NT2/D1 (cell line): ENCODE data around the gene TSSK2.

Experiments used
- DNase-seq: peaks from one replicate; pipeline ENCODE4 v3.0.0-alpha.2; 2011; ENCODE audit warnings: low read depth, low spot score
- H3K27me3 ChIP-seq: 2 replicates; pipeline ENCODE4 v1.6.0; 2011; ENCODE audit warnings: mild to moderate bottlenecking; ENCODE audit not compliant: insufficient read length, insufficient read depth
- H3K36me3 ChIP-seq: 2 replicates; pipeline ENCODE4 v1.6.1; 2011; ENCODE audit warnings: mild to moderate bottlenecking, low read length, mixed read lengths; ENCODE audit not compliant: insufficient read depth, insufficient read length
- H3K4me1 ChIP-seq: 2 replicates; pipeline ENCODE4 v1.5.1; 2011; ENCODE audit not compliant: insufficient read depth, insufficient read length
- H3K4me3 ChIP-seq: 2 replicates; pipeline ENCODE4 v1.5.1; 2011; ENCODE audit warnings: low read depth; ENCODE audit not compliant: insufficient read length
- H3K9ac ChIP-seq: 2 replicates; pipeline ENCODE4 v1.6.0; 2011; ENCODE audit warnings: low read depth; ENCODE audit not compliant: insufficient read length
- H3K9me3 ChIP-seq: 2 replicates; pipeline ENCODE4 v1.5.1; 2011; ENCODE audit warnings: mild to moderate bottlenecking, low read length; ENCODE audit not compliant: insufficient read depth
- SUZ12 ChIP-seq: IDR thresholded peaks from 2 replicates; pipeline ENCODE4 v1.6.1; 2011; ENCODE audit not compliant: insufficient read length, insufficient read depth; ENCODE audit errors: extremely low read depth
- YY1 ChIP-seq: IDR thresholded peaks from 2 replicates; pipeline ENCODE4 v1.6.1; 2011; ENCODE audit not compliant: insufficient read length, insufficient read depth
- ZNF274 ChIP-seq: IDR thresholded peaks from 2 replicates; pipeline ENCODE4 v1.6.1; 2011; ENCODE audit warnings: mild to moderate bottlenecking, low read depth, low read length

Gene TSSK2

DNA sequence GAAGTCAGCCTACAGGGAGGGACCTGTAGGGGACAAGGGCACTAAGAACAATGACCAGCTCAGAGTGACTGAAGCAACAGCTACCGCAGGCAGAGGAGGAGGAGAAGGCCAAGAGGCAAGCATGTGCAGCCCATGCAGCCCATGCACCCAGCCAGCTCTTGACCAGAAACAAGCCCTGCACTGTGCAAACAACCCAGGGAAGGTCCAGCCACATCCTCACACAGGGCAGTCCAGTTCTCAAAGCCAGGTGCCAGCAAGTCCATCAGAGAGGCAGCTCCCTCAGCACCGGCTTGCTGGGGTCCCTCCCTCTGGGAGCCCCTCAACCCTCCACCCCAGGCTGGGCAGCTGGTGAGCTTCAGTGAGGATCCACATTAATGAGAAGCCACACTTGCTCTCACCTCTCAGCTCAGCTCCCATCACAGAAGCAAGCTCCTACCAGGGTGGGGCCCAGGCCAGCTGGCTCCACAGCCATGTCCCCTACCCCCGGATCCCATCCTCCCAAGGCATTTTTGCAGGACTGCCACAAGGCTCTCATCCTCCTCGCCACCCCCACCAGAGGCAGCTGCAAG is 16.0 kb upstream of the TSSK2 start:
- TF ChIP-seq SUZ12 (no peak), YY1 (no peak)
- no peak for DNase-seq
- H3K27me3 ChIP-seq: no peaks in the 10 kb centered on the region
- peaks cover 63% of the 10 kb centered on the region for H3K36me3 ChIP-seq
- H3K4me3 ChIP-seq: no peak overlapping the region
- no peak overlapping the region for H3K9ac ChIP-seq
- H3K9me3 ChIP-seq: no peaks in the 10 kb centered on the region
- peaks cover 4% of the 10 kb centered on the region for H3K4me1 ChIP-seq

DNA sequence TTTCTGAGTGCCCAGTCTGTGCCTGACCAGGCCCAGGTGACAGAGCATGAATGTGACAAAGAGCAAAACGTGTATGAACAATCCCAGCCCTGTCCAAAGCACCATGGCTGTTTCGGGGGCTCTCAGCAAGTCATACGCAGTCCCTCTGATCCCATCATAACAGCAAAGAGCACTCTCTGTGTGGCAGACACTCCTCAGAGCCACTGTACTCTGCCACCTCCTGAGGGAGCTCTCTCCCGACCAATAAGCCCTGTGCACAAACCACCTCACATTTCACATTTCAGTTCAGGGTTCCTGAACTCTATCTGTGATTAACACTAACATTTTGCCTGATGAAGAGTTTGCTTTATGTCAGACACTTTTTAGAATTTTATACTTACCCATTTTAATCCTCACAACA is 15.5 kb upstream of the TSSK2 start:
- TF ChIP-seq ZNF274: no peak
- no peak for TF ChIP-seq YY1
- TF ChIP-seq SUZ12: no peak
- H3K4me1 ChIP-seq: peaks cover 9% of the 10 kb centered on the region
- no peak overlapping the region for H3K4me3 ChIP-seq
- H3K27me3 ChIP-seq: no peaks in the 10 kb centered on the region
- no peak for DNase-seq
- no peak overlapping the region for H3K9ac ChIP-seq
- H3K36me3 ChIP-seq: peaks cover 68% of the 10 kb centered on the region
- H3K9me3 ChIP-seq: no peaks in the 10 kb centered on the region

DNA sequence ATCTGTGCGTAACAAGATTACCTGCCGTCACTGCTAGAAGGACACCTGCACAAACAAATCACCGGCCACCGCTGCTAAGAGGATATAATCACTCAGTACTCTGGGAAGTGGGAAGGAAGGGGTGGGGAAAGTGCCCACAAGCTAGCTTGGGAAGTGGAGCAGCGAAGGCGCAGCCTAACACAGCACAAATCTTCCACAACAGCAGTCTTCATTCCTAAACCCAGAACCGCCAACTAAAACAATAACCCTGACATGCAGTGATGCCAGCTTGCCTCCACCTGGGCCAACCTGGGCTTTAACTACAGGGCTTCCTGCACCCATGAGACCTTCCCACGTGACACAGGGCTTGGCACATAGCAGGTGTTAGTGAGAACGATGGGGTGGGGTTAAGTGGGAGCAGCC is 14.0 kb upstream of the TSSK2 start:
- TF ChIP-seq SUZ12 (no peak), ZNF274 (no peak), YY1 (no peak)
- peaks cover 10% of the 10 kb centered on the region for H3K4me1 ChIP-seq

DNA sequence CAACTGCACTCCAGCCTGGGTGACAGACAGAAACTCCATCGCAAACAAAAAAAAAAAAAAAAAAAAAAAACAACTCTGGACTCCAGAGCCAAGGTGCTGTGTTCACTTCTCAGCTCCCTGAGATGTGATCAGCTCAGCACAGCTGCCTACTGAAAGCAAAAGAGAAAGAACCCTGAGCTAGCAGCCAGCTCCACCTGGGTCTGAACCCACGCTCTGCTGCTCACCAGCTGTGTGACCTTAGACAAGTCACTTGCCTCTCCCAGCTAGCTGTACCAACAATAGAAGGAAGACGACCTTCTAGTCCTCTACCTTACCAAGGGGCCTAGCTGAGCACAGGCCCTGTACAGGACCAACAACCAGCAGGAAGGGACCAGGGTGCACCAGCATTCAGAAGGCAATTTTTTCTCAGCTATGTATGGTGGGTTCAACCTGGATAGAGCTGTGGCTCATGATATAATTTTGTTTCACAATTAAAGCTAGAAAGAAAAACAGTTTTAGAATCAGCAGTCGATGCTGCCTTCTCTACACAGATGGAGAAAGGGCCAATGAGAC is 12.7 kb upstream of the TSSK2 start:
- TF ChIP-seq ZNF274 (no peak), YY1 (no peak), SUZ12 (no peak)
- Histone ChIP-seq H3K27me3 (no peaks in the 10 kb centered on the region), H3K9me3 (no peaks in the 10 kb centered on the region), H3K9ac (no peak overlapping the region), H3K4me1 (peaks cover 10% of the 10 kb centered on the region), H3K4me3 (no peak overlapping the region), H3K36me3 (peaks cover 63% of the 10 kb centered on the region)
- no peak for DNase-seq

More for the DNA sequence above, 14.0 kb upstream of the TSSK2 start:
- H3K4me3 ChIP-seq: no peak overlapping the region
- H3K9ac ChIP-seq: no peak overlapping the region
- no peak for DNase-seq
- H3K36me3 ChIP-seq: peaks cover 64% of the 10 kb centered on the region
- H3K9me3 ChIP-seq: no peaks in the 10 kb centered on the region
- H3K27me3 ChIP-seq: no peaks in the 10 kb centered on the region

DNA sequence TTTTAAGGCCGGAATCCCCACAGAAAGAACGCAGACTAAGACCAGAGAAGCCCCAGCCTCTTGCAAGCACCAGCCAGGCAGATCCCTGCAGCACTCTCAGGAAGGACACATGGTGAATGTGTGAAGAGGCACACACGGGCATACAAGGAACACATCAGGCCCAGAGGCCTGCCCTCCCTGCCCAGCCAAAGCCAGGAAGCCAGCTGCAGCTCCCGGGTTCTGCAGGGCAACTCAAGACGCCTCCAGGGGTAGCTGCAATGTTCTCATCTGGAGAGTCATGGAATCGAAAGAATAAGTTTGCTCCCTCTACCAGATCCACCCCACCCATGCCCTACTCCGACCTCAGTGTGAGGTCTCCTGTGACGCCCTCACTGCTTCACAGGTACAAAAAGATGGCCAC is 11.2 kb upstream of the TSSK2 start:
- no peak overlapping the region for H3K9ac ChIP-seq
- H3K27me3 ChIP-seq: no peaks in the 10 kb centered on the region
- H3K36me3 ChIP-seq: peaks cover 53% of the 10 kb centered on the region
- no peak for DNase-seq
- peaks cover 10% of the 10 kb centered on the region for H3K4me1 ChIP-seq
- TF ChIP-seq ZNF274 (no peak), SUZ12 (no peak)
- no peaks in the 10 kb centered on the region for H3K9me3 ChIP-seq
- H3K4me3 ChIP-seq: no peak overlapping the region

DNA sequence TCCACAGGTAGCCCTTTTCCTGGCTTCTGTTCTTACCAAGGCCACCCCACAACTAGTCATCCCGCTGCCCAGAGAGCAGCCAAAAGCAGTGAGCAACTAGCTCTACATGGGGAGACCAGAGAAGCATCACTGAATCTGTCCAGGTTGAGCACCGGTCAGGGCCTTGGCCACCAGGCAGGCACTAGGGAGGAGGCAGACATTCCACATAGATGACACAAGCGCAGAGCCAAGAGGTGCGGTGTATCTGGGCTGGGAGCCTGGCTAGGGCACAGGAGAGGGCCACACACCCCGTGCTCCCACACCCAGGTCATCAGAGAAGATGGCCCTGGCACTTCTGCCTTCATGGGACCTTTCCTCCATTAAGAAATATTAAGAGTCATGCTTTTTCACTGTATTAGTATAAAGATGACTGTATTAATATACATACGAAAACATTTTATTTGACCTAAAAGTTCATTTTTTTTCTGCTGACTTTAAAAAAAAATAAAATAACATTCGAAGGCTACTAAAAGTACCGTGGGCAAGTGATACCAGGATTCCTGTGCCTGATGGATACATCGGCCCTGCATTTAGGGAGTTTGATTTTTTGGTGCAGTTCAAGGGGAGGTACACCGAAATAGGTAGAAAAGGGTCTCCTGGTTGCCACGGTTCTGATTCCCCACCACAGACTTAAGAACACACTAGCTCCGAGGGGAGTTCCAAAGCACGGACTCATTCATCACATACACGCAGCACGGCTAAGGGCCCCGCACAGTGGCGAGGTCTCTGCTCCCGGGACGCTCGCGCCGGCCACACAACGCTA is 10.1 kb upstream of the TSSK2 start:
- Histone ChIP-seq H3K36me3 (peaks cover 43% of the 10 kb centered on the region), H3K9ac (peak overlapping the region; percentile 97), H3K9me3 (no peaks in the 10 kb centered on the region), H3K27me3 (no peaks in the 10 kb centered on the region), H3K4me3 (peak overlapping the region; percentile 94), H3K4me1 (peaks cover 8% of the 10 kb centered on the region)
- TF ChIP-seq SUZ12 (no peak), ZNF274 (no peak), YY1 (no peak)
- no peak for DNase-seq

DNA sequence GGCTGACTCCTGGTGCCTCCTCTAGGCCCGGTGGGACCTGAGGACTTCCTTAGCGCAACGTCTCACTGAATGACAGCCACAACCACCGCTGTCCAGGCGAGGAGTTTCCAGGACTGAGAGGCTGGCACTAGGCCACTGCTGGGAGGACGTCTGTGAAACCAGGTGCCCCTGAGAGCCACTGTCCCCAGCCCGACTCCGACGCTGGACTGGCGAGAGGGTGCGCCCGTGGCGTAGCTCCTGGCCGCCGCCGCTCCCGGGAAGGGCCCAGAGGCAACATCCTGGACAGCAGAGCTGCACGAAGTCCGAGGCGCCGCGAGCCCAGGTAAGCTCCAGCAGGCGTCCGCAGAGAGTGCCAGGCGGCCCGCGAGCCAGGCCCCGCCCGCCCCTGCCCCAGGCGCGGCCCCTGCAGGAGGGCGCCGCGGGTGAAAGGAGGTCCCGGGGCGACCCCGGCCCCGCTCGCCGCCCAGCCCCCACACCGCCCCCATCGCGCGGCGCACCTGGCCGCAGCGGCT is 9.4 kb upstream of the TSSK2 start:
- no peak for DNase-seq
- peaks cover 8% of the 10 kb centered on the region for H3K4me1 ChIP-seq

More for the DNA sequence above, 9.4 kb upstream of the TSSK2 start:
- Histone ChIP-seq H3K9ac (peak overlapping the region; percentile 97), H3K9me3 (no peaks in the 10 kb centered on the region), H3K27me3 (no peaks in the 10 kb centered on the region), H3K36me3 (peaks cover 38% of the 10 kb centered on the region), H3K4me3 (peak overlapping the region; percentile 94)
- TF ChIP-seq SUZ12 (no peak), ZNF274 (no peak), YY1 (no peak)
